H9 (cell line): ENCODE measurements around the gene GRIK4. TPM values are rescaled to one million over a fixed set of nuclear protein-coding genes. Genes with fewer than 3 reads are reported as not detected.

Experiments used
- DNase-seq: peaks from one replicate; pipeline ENCODE4 v3.0.0-alpha.2; 2017
- H2AFZ ChIP-seq: one replicate; pipeline ENCODE4 v1.6.1; 2013; ENCODE audit warnings: mild to moderate bottlenecking, low read length, control low read depth, moderate library complexity
- H2AK5ac ChIP-seq: 2 replicates; pipeline ENCODE4 v1.6.1; 2013; ENCODE audit warnings: low read length, control low read depth, mixed read lengths; ENCODE audit not compliant: insufficient read length
- H2BK120ac ChIP-seq: one replicate; pipeline ENCODE4 v1.6.1; 2013; ENCODE audit warnings: low read depth, mild to moderate bottlenecking, low read length, control low read depth, inconsistent platforms; ENCODE audit not compliant: poor library complexity, severe bottlenecking
- H2BK12ac ChIP-seq: 2 replicates; pipeline ENCODE4 v1.6.1; 2013; ENCODE audit warnings: low read length, control low read depth, mixed read lengths, low read depth; ENCODE audit not compliant: insufficient read length
- H2BK15ac ChIP-seq: 2 replicates; pipeline ENCODE4 v1.6.1; 2013; ENCODE audit warnings: low read depth, low read length, control low read depth
- H2BK20ac ChIP-seq: one replicate; pipeline ENCODE4 v1.6.1; 2013; ENCODE audit warnings: low read depth, mild to moderate bottlenecking, low read length, control low read depth, inconsistent platforms; ENCODE audit not compliant: poor library complexity, severe bottlenecking
- H2BK5ac ChIP-seq: 2 replicates; pipeline ENCODE4 v1.6.1; 2013; ENCODE audit warnings: low read length, control low read depth, mixed read lengths; ENCODE audit not compliant: insufficient read length
- H3K14ac ChIP-seq: 2 replicates; pipeline ENCODE4 v1.6.1; 2013; ENCODE audit warnings: low read length, control low read depth; ENCODE audit not compliant: insufficient read depth
- H3K18ac ChIP-seq: 2 replicates; pipeline ENCODE4 v1.6.1; 2013; ENCODE audit warnings: low read depth, mild to moderate bottlenecking, mixed read lengths, low read length, control low read depth; ENCODE audit not compliant: insufficient read length
- H3K23ac ChIP-seq: 2 replicates; pipeline ENCODE4 v1.6.1; 2013; ENCODE audit warnings: low read length, control low read depth, mixed read lengths, low read depth; ENCODE audit not compliant: insufficient read length
- H3K23me2 ChIP-seq: 2 replicates; pipeline ENCODE4 v1.6.1; 2013; ENCODE audit warnings: low read depth, mild to moderate bottlenecking, mixed read lengths, low read length, control low read depth; ENCODE audit not compliant: insufficient read length, poor library complexity, severe bottlenecking
- H3K27ac ChIP-seq: 2 replicates; pipeline ENCODE4 v1.5.1; 2013; ENCODE audit warnings: low read length, control low read depth, mixed read lengths, low read depth; ENCODE audit not compliant: insufficient read length
- H3K27me3 ChIP-seq: 2 replicates; pipeline ENCODE4 v1.6.1; 2013; ENCODE audit warnings: low read length, control low read depth, inconsistent platforms; ENCODE audit not compliant: insufficient read depth
- H3K4ac ChIP-seq: 2 replicates; pipeline ENCODE4 v1.6.1; 2013; ENCODE audit warnings: low read depth, mild to moderate bottlenecking, control low read depth, inconsistent platforms, low read length, moderate library complexity
- H3K4me1 ChIP-seq: 2 replicates; pipeline ENCODE4 v1.6.1; 2013; ENCODE audit warnings: low read length, control low read depth, inconsistent platforms; ENCODE audit not compliant: insufficient read depth
- H3K4me2 ChIP-seq: 2 replicates; pipeline ENCODE4 v1.6.1; 2013; ENCODE audit warnings: low read length, control low read depth, mixed read lengths; ENCODE audit not compliant: insufficient read length, insufficient read depth
- H3K56ac ChIP-seq: 2 replicates; pipeline ENCODE4 v1.6.1; 2013; ENCODE audit warnings: low read depth, mild to moderate bottlenecking, mixed read lengths, low read length, control low read depth; ENCODE audit not compliant: insufficient read length
- H3K79me1 ChIP-seq: 2 replicates; pipeline ENCODE4 v1.6.1; 2013; ENCODE audit warnings: low read depth, mild to moderate bottlenecking, moderate library complexity, low read length, control low read depth, inconsistent platforms; ENCODE audit not compliant: insufficient read depth, poor library complexity, severe bottlenecking
- H3K79me2 ChIP-seq: 2 replicates; pipeline ENCODE4 v1.6.1; 2013; ENCODE audit warnings: low read length, control low read depth, inconsistent platforms; ENCODE audit not compliant: insufficient read depth
- H3K9ac ChIP-seq: 2 replicates; pipeline ENCODE4 v1.6.1; 2013; ENCODE audit warnings: low read length, control low read depth, mixed read lengths; ENCODE audit not compliant: insufficient read length; ENCODE audit errors: extremely low read depth
- H3K9me3 ChIP-seq: one replicate; pipeline ENCODE4 v1.6.1; 2013; ENCODE audit warnings: low read depth, low read length, inconsistent platforms; ENCODE audit not compliant: control insufficient read depth
- H3T11ph ChIP-seq: one replicate; pipeline ENCODE4 v1.6.1; 2013; ENCODE audit warnings: mild to moderate bottlenecking, low read length, control low read depth, inconsistent platforms
- H4K20me1 ChIP-seq: one replicate; pipeline ENCODE4 v1.6.1; 2013; ENCODE audit not compliant: control insufficient read depth, insufficient read length, insufficient read depth
- H4K5ac ChIP-seq: 2 replicates; pipeline ENCODE4 v1.6.1; 2013; ENCODE audit warnings: low read depth, mild to moderate bottlenecking, mixed read lengths, low read length, control low read depth; ENCODE audit not compliant: insufficient read length
- H4K8ac ChIP-seq: replicated peaks from 2 replicates; pipeline ENCODE4 v1.6.1; 2013; ENCODE audit warnings: low read length, control low read depth, mixed read lengths, low read depth; ENCODE audit not compliant: insufficient read length
- H4K91ac ChIP-seq: 2 replicates; pipeline ENCODE4 v1.6.1; 2013; ENCODE audit warnings: low read depth, mild to moderate bottlenecking, moderate library complexity, mixed read lengths, low read length, control low read depth; ENCODE audit not compliant: insufficient read length
- H3K27ac Mint-ChIP-seq, 3 experiments: 2 replicates in 2 of 3; 3 replicates in 1 of 3; pipeline ENCODE4 v1.8.0; 2020 to 2021; ENCODE audit warnings: mixed read lengths in 3 of 3, mild to moderate bottlenecking in 1 of 3, moderate library complexity in 1 of 3
- H3K27me3 Mint-ChIP-seq: 2 replicates; pipeline ENCODE4 v1.8.0; 2021; ENCODE audit warnings: low read depth, mild to moderate bottlenecking, moderate library complexity, mixed read lengths
- H3K36me3 Mint-ChIP-seq, 3 experiments: 2 replicates in 2 of 3; 3 replicates in 1 of 3; pipeline ENCODE4 v1.8.0; 2020 to 2021; ENCODE audit warnings: low read depth in 3 of 3, mixed read lengths in 3 of 3; ENCODE audit not compliant: insufficient read depth in 1 of 3
- H3K4me1 Mint-ChIP-seq, 2 experiments: 2 replicates each; pipeline ENCODE4 v1.8.0; 2020; ENCODE audit warnings: mixed read lengths in 2 of 2
- H3K4me3 Mint-ChIP-seq, 2 experiments: 2 replicates in 1 of 2; 3 replicates in 1 of 2; pipeline ENCODE4 v1.8.0; 2020 to 2021; ENCODE audit warnings: mild to moderate bottlenecking in 2 of 2, mixed read lengths in 2 of 2, moderate library complexity in 1 of 2
- H3K9me3 Mint-ChIP-seq, 2 experiments: 2 replicates in 1 of 2; 3 replicates in 1 of 2; pipeline ENCODE4 v1.8.0; 2020; ENCODE audit warnings: mild to moderate bottlenecking in 2 of 2, mixed read lengths in 2 of 2, moderate library complexity in 1 of 2
- CTCF ChIP-seq: fragments of 200-600 bp; sonication (generic); conservative IDR thresholded peaks from 3 replicates; pipeline ENCODE4 v1.8.0; 2021; ENCODE audit warnings: antibody characterized with exemption, mild to moderate bottlenecking
- WGBS: extraction: QIAGEN DNeasy Blood & Tissue Kit; methylation state at CpG from one replicate; pipeline ENCODE4 v1.1.7; 2013; ENCODE audit warnings: missing lambda C conversion rate, low lambda C conversion rate, mixed read lengths; ENCODE audit not compliant: insufficient read length; ENCODE audit errors: extremely low coverage; 5-methylcytosine and 5-hydroxymethylcytosine counted together
- total RNA-seq: library from RNA; stranded (reverse); gene quantifications from 2 replicates; pipeline ENCODE4 v1.2.1, GENCODE V29; 2021

The GRIK4 gene
- total RNA-seq, 1 experiment from 2014 or later, result 2.3 TPM

DNA sequence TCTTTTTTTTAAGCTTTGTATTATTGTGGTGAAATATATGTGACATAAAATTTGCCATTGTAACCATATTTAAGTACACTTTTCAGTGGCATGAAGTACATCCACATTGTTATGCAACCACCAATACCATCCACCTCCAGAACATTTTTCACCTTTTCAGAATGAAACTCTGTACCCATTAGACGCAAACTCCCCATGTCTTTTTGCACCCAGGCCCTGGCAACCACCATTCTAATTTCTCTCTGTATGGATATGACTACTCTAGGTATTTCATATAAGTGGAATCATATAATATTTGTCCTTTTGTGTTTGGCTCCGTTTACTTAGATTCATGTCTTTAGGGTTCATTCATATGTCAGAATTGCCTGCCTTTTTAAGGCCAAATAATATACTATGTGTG, 329.5 kb downstream of the GRIK4 start:
- no peak overlapping the region for H3K27ac Mint-ChIP-seq
- no peak overlapping the region for H3K23ac ChIP-seq
- H2BK5ac ChIP-seq, result no peak overlapping the region
- no peaks in the 10 kb centered on the region for H3K27me3 ChIP-seq
- DNase-seq, result no peak
- H3K4ac ChIP-seq, result no peak overlapping the region
- H3K4me1 Mint-ChIP-seq, result peaks cover 0 to 4% of the 10 kb centered on the region in 2 experiments; a peak in 1 of 4 replicates
- H3K27me3 Mint-ChIP-seq, result peaks cover 3% of the 10 kb centered on the region
- H4K5ac ChIP-seq, result no peak overlapping the region
- H2BK20ac ChIP-seq, result no peak overlapping the region
- WGBS, result no CpG with 5 or more reads among the region's 2 CpGs
- no peak overlapping the region for H2BK12ac ChIP-seq
- no peaks in the 10 kb centered on the region for H3K36me3 Mint-ChIP-seq
- no peaks in the 10 kb centered on the region for H3K79me1 ChIP-seq
- H3K18ac ChIP-seq, result no peak overlapping the region
- no peak overlapping the region for H3K9ac ChIP-seq
- H3T11ph ChIP-seq, result no peak overlapping the region
- no peak overlapping the region for H3K14ac ChIP-seq
- no peak overlapping the region for H3K4me3 Mint-ChIP-seq
- H2AK5ac ChIP-seq, result no peak overlapping the region
- no peaks in the 10 kb centered on the region for H3K79me2 ChIP-seq
- no peak overlapping the region for H2AFZ ChIP-seq
- no peak overlapping the region for H4K91ac ChIP-seq
- no peak overlapping the region for H2BK15ac ChIP-seq
- no peaks in the 10 kb centered on the region for H3K9me3 Mint-ChIP-seq
- H4K20me1 ChIP-seq, result no peaks in the 10 kb centered on the region
- no peak overlapping the region for H2BK120ac ChIP-seq
- no peaks in the 10 kb centered on the region for H3K9me3 ChIP-seq
- no peak overlapping the region for H3K27ac ChIP-seq
- no peaks in the 10 kb centered on the region for H3K4me1 ChIP-seq
- H3K4me2 ChIP-seq, result no peak overlapping the region
- H4K8ac ChIP-seq, result no peak overlapping the region
- H3K56ac ChIP-seq, result no peak overlapping the region
- H3K23me2 ChIP-seq, result no peaks in the 10 kb centered on the region
- TF ChIP-seq CTCF, result no peak
